Glutamatergic neuron (in vitro differentiated cells): Measurements from ENCODE around the gene FHIT. TPM values are rescaled to one million over a fixed set of nuclear protein-coding genes. Genes with fewer than 3 reads are reported as not detected.

Experiments used
- DNase-seq: peaks from one replicate; pipeline ENCODE4 v3.0.0; 2022
- H3K27ac Mint-ChIP-seq: one replicate; pipeline ENCODE4 v1.8.0; 2020; ENCODE audit warnings: mild to moderate bottlenecking, mixed read lengths, inconsistent platforms; ENCODE audit not compliant: unreplicated experiment
- H3K27me3 Mint-ChIP-seq: one replicate; pipeline ENCODE4 v1.8.0; 2020; ENCODE audit warnings: mild to moderate bottlenecking, moderate library complexity, mixed read lengths, inconsistent platforms; ENCODE audit not compliant: unreplicated experiment
- H3K36me3 Mint-ChIP-seq: one replicate; pipeline ENCODE4 v1.8.0; 2020; ENCODE audit warnings: mild to moderate bottlenecking, mixed read lengths, inconsistent platforms; ENCODE audit not compliant: unreplicated experiment
- H3K4me1 Mint-ChIP-seq: one replicate; pipeline ENCODE4 v1.8.0; 2020; ENCODE audit warnings: mild to moderate bottlenecking, low read depth, mixed read lengths, inconsistent platforms; ENCODE audit not compliant: unreplicated experiment
- H3K4me3 Mint-ChIP-seq: one replicate; pipeline ENCODE4 v1.8.0; 2020; ENCODE audit warnings: mild to moderate bottlenecking, mixed read lengths, inconsistent platforms; ENCODE audit not compliant: unreplicated experiment
- H3K9me3 Mint-ChIP-seq: one replicate; pipeline ENCODE4 v1.8.0; 2020; ENCODE audit warnings: mild to moderate bottlenecking, moderate library complexity, mixed read lengths, inconsistent platforms; ENCODE audit not compliant: unreplicated experiment
- total RNA-seq: library from RNA; stranded (reverse); fragmentation: NEBNext Ultra II Directional; extraction: Animal tissue kit (Norgen Biotek cat#: 25700); gene quantifications from one replicate; pipeline ENCODE4 v1.2.1, GENCODE V29; 2021; ENCODE audit not compliant: unreplicated experiment
- TF ChIP-seq, protein P1 (sequence below): fragments of 200-600 bp; sonication (generic); IDR thresholded peaks from one replicate; pipeline ENCODE4 v1.5.0; 2021; ENCODE audit not compliant: partially characterized antibody, unreplicated experiment

FHIT gene
- total RNA-seq, 1 donor from 2014 or later = 15.2 TPM

- Mint-ChIP-seq H3K9me3 (no peaks in the 10 kb centered on the region), H3K27ac (peak overlapping the region; percentile 71), H3K4me3 (no peak overlapping the region), H3K36me3 (no peaks in the 10 kb centered on the region), H3K4me1 (peaks cover 11% of the 10 kb centered on the region), H3K27me3 (peaks cover 3% of the 10 kb centered on the region)
- no peak for DNase-seq
- TF ChIP-seq, protein P1, sequence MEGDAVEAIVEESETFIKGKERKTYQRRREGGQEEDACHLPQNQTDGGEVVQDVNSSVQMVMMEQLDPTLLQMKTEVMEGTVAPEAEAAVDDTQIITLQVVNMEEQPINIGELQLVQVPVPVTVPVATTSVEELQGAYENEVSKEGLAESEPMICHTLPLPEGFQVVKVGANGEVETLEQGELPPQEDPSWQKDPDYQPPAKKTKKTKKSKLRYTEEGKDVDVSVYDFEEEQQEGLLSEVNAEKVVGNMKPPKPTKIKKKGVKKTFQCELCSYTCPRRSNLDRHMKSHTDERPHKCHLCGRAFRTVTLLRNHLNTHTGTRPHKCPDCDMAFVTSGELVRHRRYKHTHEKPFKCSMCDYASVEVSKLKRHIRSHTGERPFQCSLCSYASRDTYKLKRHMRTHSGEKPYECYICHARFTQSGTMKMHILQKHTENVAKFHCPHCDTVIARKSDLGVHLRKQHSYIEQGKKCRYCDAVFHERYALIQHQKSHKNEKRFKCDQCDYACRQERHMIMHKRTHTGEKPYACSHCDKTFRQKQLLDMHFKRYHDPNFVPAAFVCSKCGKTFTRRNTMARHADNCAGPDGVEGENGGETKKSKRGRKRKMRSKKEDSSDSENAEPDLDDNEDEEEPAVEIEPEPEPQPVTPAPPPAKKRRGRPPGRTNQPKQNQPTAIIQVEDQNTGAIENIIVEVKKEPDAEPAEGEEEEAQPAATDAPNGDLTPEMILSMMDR = no peak
These were observed 1091.0 kb downstream of the FHIT start for GRCh38 chr3:60160111-60160821.

DNA sequence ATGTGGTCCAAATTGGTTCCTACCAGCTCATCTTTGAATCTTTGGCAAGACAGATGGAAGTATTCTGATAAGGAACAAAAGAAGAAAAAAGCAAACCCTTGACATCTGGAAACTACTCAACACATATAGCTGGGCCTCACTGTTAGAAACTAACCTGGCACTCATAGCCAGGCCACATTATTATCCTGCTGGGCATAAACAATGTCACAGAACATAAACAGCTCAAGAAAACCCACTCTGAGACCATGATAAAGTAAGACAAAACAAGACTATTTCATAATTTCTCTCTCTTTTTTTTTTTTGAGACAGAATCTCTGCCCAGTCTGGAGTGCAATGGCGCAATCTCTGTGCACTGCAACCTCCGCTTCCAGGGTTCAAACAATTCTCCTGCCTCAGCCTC is 1093.2 kb downstream of the FHIT start:
- no peaks in the 10 kb centered on the region for H3K36me3 Mint-ChIP-seq
- peaks cover 3% of the 10 kb centered on the region for H3K27me3 Mint-ChIP-seq
- no peak overlapping the region for H3K4me3 Mint-ChIP-seq
- no peak for DNase-seq
- H3K9me3 Mint-ChIP-seq = no peaks in the 10 kb centered on the region
- no peak overlapping the region for H3K27ac Mint-ChIP-seq
- peaks cover 11% of the 10 kb centered on the region for H3K4me1 Mint-ChIP-seq
- TF ChIP-seq, protein P1 = no peak

GRCh38 chr3:60154011-60154410 is 1097.2 kb downstream of the FHIT start:
- no peak overlapping the region for H3K27ac Mint-ChIP-seq
- no peaks in the 10 kb centered on the region for H3K36me3 Mint-ChIP-seq
- no peaks in the 10 kb centered on the region for H3K27me3 Mint-ChIP-seq
- TF ChIP-seq, protein P1 = no peak
- no peak for DNase-seq
- H3K9me3 Mint-ChIP-seq = no peaks in the 10 kb centered on the region
- H3K4me3 Mint-ChIP-seq = no peak overlapping the region
- H3K4me1 Mint-ChIP-seq = no peaks in the 10 kb centered on the region

DNA sequence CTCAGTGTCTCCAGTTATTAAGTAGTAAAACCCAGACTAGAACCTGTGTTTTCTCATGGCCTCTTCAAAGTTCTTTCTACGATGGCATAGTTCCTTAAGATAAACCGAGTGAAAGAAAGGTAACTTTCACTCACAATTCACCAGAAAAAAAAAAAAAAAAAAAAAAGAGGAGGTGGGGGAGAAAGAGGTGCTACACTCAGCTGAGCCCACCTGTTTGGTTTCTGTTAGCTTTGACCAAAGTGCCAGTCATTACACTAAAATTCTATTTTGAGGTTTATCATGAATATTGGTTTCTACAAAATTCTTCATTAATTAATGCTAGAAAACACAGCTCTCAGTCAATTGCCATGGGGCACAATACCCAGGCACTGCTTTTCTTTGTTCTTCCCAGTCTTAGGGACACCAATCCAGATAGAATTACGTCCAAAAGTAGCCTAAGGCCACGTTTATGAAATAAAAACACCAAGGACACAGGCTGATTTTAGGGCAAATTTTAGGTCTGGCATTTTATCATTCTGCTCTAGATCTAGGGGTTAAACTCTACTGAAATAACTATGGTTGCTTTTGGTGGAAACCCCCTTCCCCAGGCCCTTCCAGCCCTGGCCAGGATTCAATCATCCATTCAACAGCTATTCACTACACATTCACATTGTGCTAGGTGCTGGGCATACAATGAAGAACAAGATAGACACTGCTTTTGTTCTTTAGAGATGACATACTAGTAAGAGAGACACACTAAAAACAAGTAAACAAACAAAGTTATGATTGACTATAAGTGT is 1097.8 kb downstream of the FHIT start:
- H3K9me3 Mint-ChIP-seq = no peaks in the 10 kb centered on the region
- DNase-seq = no peak
- H3K4me1 Mint-ChIP-seq = peaks cover 2% of the 10 kb centered on the region
- TF ChIP-seq, protein P1 = no peak
- no peaks in the 10 kb centered on the region for H3K36me3 Mint-ChIP-seq
- H3K4me3 Mint-ChIP-seq = no peak overlapping the region
- no peaks in the 10 kb centered on the region for H3K27me3 Mint-ChIP-seq
- H3K27ac Mint-ChIP-seq = no peak overlapping the region

DNA sequence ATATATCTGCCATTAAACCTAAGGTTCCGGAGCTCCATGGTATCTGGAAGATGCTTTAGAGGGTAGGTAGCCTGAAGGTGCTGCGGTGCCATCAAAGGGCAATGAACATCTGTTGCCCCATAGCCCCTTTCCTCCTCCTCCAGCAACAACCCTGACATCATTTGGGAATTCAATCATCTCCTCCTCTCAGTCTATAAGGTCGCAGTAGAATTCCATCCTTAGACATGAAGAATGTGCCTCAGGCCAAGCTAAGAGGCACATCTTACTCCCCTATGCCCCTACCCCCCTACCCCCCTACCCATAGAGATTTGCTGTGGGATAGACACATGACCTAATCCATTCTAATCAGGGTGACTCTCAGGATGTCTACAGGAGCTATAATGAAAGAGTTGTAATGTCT is 1101.8 kb downstream of the FHIT start:
- Mint-ChIP-seq H3K9me3 (peaks cover 2% of the 10 kb centered on the region), H3K36me3 (no peaks in the 10 kb centered on the region), H3K4me3 (no peak overlapping the region), H3K27me3 (peaks cover 4% of the 10 kb centered on the region), H3K27ac (no peak overlapping the region), H3K4me1 (peaks cover 11% of the 10 kb centered on the region)
- TF ChIP-seq, protein P1 = no peak
- DNase-seq = no peak
